ENCODE data around the gene LAG3.
"Not testable (repeated sequence)": the region's sequence is repeated elsewhere in the genome, so short reads cannot be mapped to it uniquely, and the experiment has no call there.

LAG3 gene

GRCh38 chr12:6735448-6736191 is 36.7 kb upstream of the LAG3 start:
- no peak overlapping the region for H2BK12ac ChIP-seq (ENCODE audit: low read length in 2 of 2)
- H4K8ac ChIP-seq (ENCODE audit: low read length) = no peak overlapping the region
- no peak overlapping the region for H2BK5ac ChIP-seq (ENCODE audit: low read depth, low read length, poor library complexity, severe bottlenecking)
- no peak overlapping the region for H2AFZ ChIP-seq (ENCODE audit: low read depth, low read length)
- H3K9me3 ChIP-seq (ENCODE audit: control insufficient read depth, low read length) = no peaks in the 10 kb centered on the region
- H2BK15ac ChIP-seq (ENCODE audit: low read depth, poor library complexity, severe bottlenecking) = peak overlapping the region; percentile 57
- DNase-seq = peak; percentile 58
- H3K14ac ChIP-seq (ENCODE audit: low read length in 2 of 2) = no peak overlapping the region
- no peak overlapping the region for H2AK5ac ChIP-seq (ENCODE audit: low read length, severe bottlenecking)
- H3K4me1 ChIP-seq (ENCODE audit: control insufficient read depth, insufficient read depth, low read depth, low read length) = no peaks in the 10 kb centered on the region
- H3K79me1 ChIP-seq (replicated peaks; ENCODE audit: low read length, poor library complexity, severe bottlenecking) = no peaks in the 10 kb centered on the region
- H3K27ac ChIP-seq (ENCODE audit: low read length, poor library complexity, severe bottlenecking) = peak overlapping the region; percentile 37
- peak overlapping the region in 1 of 2 experiments; percentile 17 for H3K4me3 ChIP-seq (ENCODE audit: insufficient read depth in 1 of 2, low read depth in 1 of 2, low read length in 2 of 2)
- no peak overlapping the region for H3K4me2 ChIP-seq (ENCODE audit: low read length, poor library complexity, severe bottlenecking)
- peaks cover 18 to 36% of the 10 kb centered on the region in 2 experiments for H3K36me3 ChIP-seq (ENCODE audit: control insufficient read depth in 1 of 2, insufficient read depth in 2 of 2, low read depth in 1 of 2, low read length in 2 of 2)
- H3K23ac ChIP-seq (ENCODE audit: low read length in 2 of 2) = no peak overlapping the region
- no peak overlapping the region for H3K18ac ChIP-seq (ENCODE audit: low read depth in 1 of 2, low read length in 2 of 2)
- H3K4ac ChIP-seq (ENCODE audit: low read depth in 1 of 2, low read length in 2 of 2) = no peak overlapping the region
- H3K9ac ChIP-seq (ENCODE audit: low read length) = peak overlapping the region; percentile 34
- H3K27me3 ChIP-seq (ENCODE audit: control insufficient read depth in 1 of 2, insufficient read depth in 1 of 2, low read length in 2 of 2) = no peaks in the 10 kb centered on the region
- H4K91ac ChIP-seq (ENCODE audit: low read length) = no peak overlapping the region
- WGBS = 60% methylated on average over 7 of the region's 8 CpGs
- H2BK120ac ChIP-seq (ENCODE audit: low read depth, low read length) = no peak overlapping the region

GRCh38 chr12:6736754-6737153 is 35.6 kb upstream of the LAG3 start:
- H2BK120ac ChIP-seq (ENCODE audit: low read depth, low read length) = no peak overlapping the region
- no peak overlapping the region for H3K27ac ChIP-seq (ENCODE audit: low read length, poor library complexity, severe bottlenecking)
- peaks cover 9 to 24% of the 10 kb centered on the region in 2 experiments for H3K36me3 ChIP-seq (ENCODE audit: control insufficient read depth in 1 of 2, insufficient read depth in 2 of 2, low read depth in 1 of 2, low read length in 2 of 2)
- H3K4me1 ChIP-seq (ENCODE audit: control insufficient read depth, insufficient read depth, low read depth, low read length) = no peaks in the 10 kb centered on the region
- H4K91ac ChIP-seq (ENCODE audit: low read length) = no peak overlapping the region
- no peak overlapping the region for H2BK12ac ChIP-seq (ENCODE audit: low read length in 2 of 2)
- no peak overlapping the region for H2AK5ac ChIP-seq (ENCODE audit: low read length, severe bottlenecking)
- no peak overlapping the region for H3K4me3 ChIP-seq (ENCODE audit: insufficient read depth in 1 of 2, low read depth in 1 of 2, low read length in 2 of 2)
- no peak overlapping the region for H3K18ac ChIP-seq (ENCODE audit: low read depth in 1 of 2, low read length in 2 of 2)
- H2BK5ac ChIP-seq (ENCODE audit: low read depth, low read length, poor library complexity, severe bottlenecking) = no peak overlapping the region
- no peak for DNase-seq
- no peak overlapping the region for H3K9ac ChIP-seq (ENCODE audit: low read length)
- H2BK15ac ChIP-seq (ENCODE audit: low read depth, poor library complexity, severe bottlenecking) = no peak overlapping the region
- H3K79me1 ChIP-seq (replicated peaks; ENCODE audit: low read length, poor library complexity, severe bottlenecking) = no peaks in the 10 kb centered on the region
- no peak overlapping the region for H3K23ac ChIP-seq (ENCODE audit: low read length in 2 of 2)
- H3K4ac ChIP-seq (ENCODE audit: low read depth in 1 of 2, low read length in 2 of 2) = no peak overlapping the region
- H3K14ac ChIP-seq (ENCODE audit: low read length in 2 of 2) = no peak overlapping the region
- no peak overlapping the region for H4K8ac ChIP-seq (ENCODE audit: low read length)
- no peak overlapping the region for H3K4me2 ChIP-seq (ENCODE audit: low read length, poor library complexity, severe bottlenecking)
- H3K27me3 ChIP-seq (ENCODE audit: control insufficient read depth in 1 of 2, insufficient read depth in 1 of 2, low read length in 2 of 2) = no peaks in the 10 kb centered on the region
- WGBS = 74% methylated on average over 4 of the region's 5 CpGs
- H3K9me3 ChIP-seq (ENCODE audit: control insufficient read depth, low read length) = no peaks in the 10 kb centered on the region
- H2AFZ ChIP-seq (ENCODE audit: low read depth, low read length) = no peak overlapping the region

- peaks cover 21 to 24% of the 10 kb centered on the region in 2 experiments for H3K36me3 ChIP-seq (ENCODE audit: control insufficient read depth in 1 of 2, insufficient read depth in 2 of 2, low read depth in 1 of 2, low read length in 2 of 2)
- not testable (repeated sequence) for H3K9me3 ChIP-seq (ENCODE audit: control insufficient read depth, low read length); H2BK5ac ChIP-seq (ENCODE audit: low read depth, low read length, poor library complexity, severe bottlenecking); H3K27ac ChIP-seq (ENCODE audit: low read length, poor library complexity, severe bottlenecking); H3K27me3 ChIP-seq (ENCODE audit: control insufficient read depth in 1 of 2, insufficient read depth in 1 of 2, low read length in 2 of 2); H4K8ac ChIP-seq (ENCODE audit: low read length); H2BK120ac ChIP-seq (ENCODE audit: low read depth, low read length); H3K79me1 ChIP-seq (replicated peaks; ENCODE audit: low read length, poor library complexity, severe bottlenecking); H2BK15ac ChIP-seq (ENCODE audit: low read depth, poor library complexity, severe bottlenecking); H2AFZ ChIP-seq (ENCODE audit: low read depth, low read length); H3K9ac ChIP-seq (ENCODE audit: low read length); H3K23ac ChIP-seq (ENCODE audit: low read length in 2 of 2); H3K4me2 ChIP-seq (ENCODE audit: low read length, poor library complexity, severe bottlenecking); H3K18ac ChIP-seq (ENCODE audit: low read depth in 1 of 2, low read length in 2 of 2); H3K4ac ChIP-seq (ENCODE audit: low read depth in 1 of 2, low read length in 2 of 2); H4K91ac ChIP-seq (ENCODE audit: low read length); H2BK12ac ChIP-seq (ENCODE audit: low read length in 2 of 2); H3K14ac ChIP-seq (ENCODE audit: low read length in 2 of 2); DNase-seq; H3K4me1 ChIP-seq (ENCODE audit: control insufficient read depth, insufficient read depth, low read depth, low read length); H2AK5ac ChIP-seq (ENCODE audit: low read length, severe bottlenecking); H3K4me3 ChIP-seq (ENCODE audit: insufficient read depth in 1 of 2, low read depth in 1 of 2, low read length in 2 of 2)
- WGBS = 89% methylated on average over 9 of the region's 12 CpGs
These were observed 30.2 kb upstream of the LAG3 start for GRCh38 chr12:6742080-6742479.

- Histone ChIP-seq H4K8ac (ENCODE audit: low read length) (no peak overlapping the region), H3K4me2 (ENCODE audit: low read length, poor library complexity, severe bottlenecking) (no peak overlapping the region), H2BK15ac (ENCODE audit: low read depth, poor library complexity, severe bottlenecking) (no peak overlapping the region), H3K27me3 (ENCODE audit: control insufficient read depth in 1 of 2, insufficient read depth in 1 of 2, low read length in 2 of 2) (no peaks in the 10 kb centered on the region), H4K91ac (ENCODE audit: low read length) (no peak overlapping the region), H2AFZ (ENCODE audit: low read depth, low read length) (no peak overlapping the region), H3K4me3 (ENCODE audit: insufficient read depth in 1 of 2, low read depth in 1 of 2, low read length in 2 of 2) (no peak overlapping the region), H3K9me3 (ENCODE audit: control insufficient read depth, low read length) (no peaks in the 10 kb centered on the region), H3K4ac (ENCODE audit: low read depth in 1 of 2, low read length in 2 of 2) (no peak overlapping the region), H2BK5ac (ENCODE audit: low read depth, low read length, poor library complexity, severe bottlenecking) (no peak overlapping the region), H3K23ac (ENCODE audit: low read length in 2 of 2) (no peak overlapping the region), H3K18ac (ENCODE audit: low read depth in 1 of 2, low read length in 2 of 2) (no peak overlapping the region), H2BK12ac (ENCODE audit: low read length in 2 of 2) (no peak overlapping the region), H2BK120ac (ENCODE audit: low read depth, low read length) (no peak overlapping the region), H3K79me1 (replicated peaks; ENCODE audit: low read length, poor library complexity, severe bottlenecking) (peaks cover 2% of the 10 kb centered on the region), H2AK5ac (ENCODE audit: low read length, severe bottlenecking) (no peak overlapping the region), H3K9ac (ENCODE audit: low read length) (no peak overlapping the region), H3K27ac (ENCODE audit: low read length, poor library complexity, severe bottlenecking) (no peak overlapping the region), H3K14ac (ENCODE audit: low read length in 2 of 2) (no peak overlapping the region), H3K4me1 (ENCODE audit: control insufficient read depth, insufficient read depth, low read depth, low read length) (no peaks in the 10 kb centered on the region), H3K36me3 (ENCODE audit: control insufficient read depth in 1 of 2, insufficient read depth in 2 of 2, low read depth in 1 of 2, low read length in 2 of 2) (peaks cover 29 to 30% of the 10 kb centered on the region in 2 experiments)
- DNase-seq = no peak
- 93% methylated on average over 3 of the region's 3 CpGs for whole genome bisulfite sequencing
These were observed 29.5 kb upstream of the LAG3 start for GRCh38 chr12:6742834-6743233.
